ENCODE results near the gene SLC12A7. TPM values are rescaled to one million over a fixed set of nuclear protein-coding genes. Genes with fewer than 3 reads are reported as not detected.

Gene SLC12A7
- total RNA-seq, 2 donors from 2014 or later, result 17.6 to 28.2 TPM

GRCh38 chr5:1017691-1018455 is 94.0 kb downstream of the SLC12A7 start:
- Mint-ChIP-seq H3K27ac (no peak overlapping the region), H3K36me3 (ENCODE audit: low read depth) (no peaks in the 10 kb centered on the region), H3K9me3 (no peaks in the 10 kb centered on the region), H3K4me1 (no peaks in the 10 kb centered on the region), H3K27me3 (no peaks in the 10 kb centered on the region), H3K4me3 (no peak overlapping the region)
- no peak for ATAC-seq (replicated peaks)

- Mint-ChIP-seq H3K9me3 (no peaks in the 10 kb centered on the region), H3K36me3 (ENCODE audit: low read depth) (no peaks in the 10 kb centered on the region), H3K4me3 (no peak overlapping the region), H3K27me3 (no peaks in the 10 kb centered on the region), H3K27ac (no peak overlapping the region), H3K4me1 (no peaks in the 10 kb centered on the region)
- ATAC-seq (replicated peaks), result no peak
Observed at GRCh38 chr5:1017056-1017455, 94.8 kb downstream of the SLC12A7 start.

GRCh38 chr5:1016476-1016875 is 95.4 kb downstream of the SLC12A7 start:
- H3K9me3 Mint-ChIP-seq, result no peaks in the 10 kb centered on the region
- H3K4me3 Mint-ChIP-seq, result no peak overlapping the region
- H3K27me3 Mint-ChIP-seq, result peaks cover 2% of the 10 kb centered on the region
- no peaks in the 10 kb centered on the region for H3K4me1 Mint-ChIP-seq
- H3K36me3 Mint-ChIP-seq (ENCODE audit: low read depth), result no peaks in the 10 kb centered on the region
- no peak overlapping the region for H3K27ac Mint-ChIP-seq
- ATAC-seq (replicated peaks), result no peak

- H3K36me3 Mint-ChIP-seq (ENCODE audit: low read depth), result no peaks in the 10 kb centered on the region
- H3K4me3 Mint-ChIP-seq, result no peak overlapping the region
- H3K27me3 Mint-ChIP-seq, result peaks cover 6% of the 10 kb centered on the region
- H3K9me3 Mint-ChIP-seq, result no peaks in the 10 kb centered on the region
- no peak overlapping the region for H3K27ac Mint-ChIP-seq
- no peaks in the 10 kb centered on the region for H3K4me1 Mint-ChIP-seq
- no peak for ATAC-seq (replicated peaks)
Observed at GRCh38 chr5:1016036-1016435, 95.8 kb downstream of the SLC12A7 start.

- Mint-ChIP-seq H3K9me3 (no peaks in the 10 kb centered on the region), H3K27ac (no peak overlapping the region), H3K4me1 (no peaks in the 10 kb centered on the region), H3K27me3 (peaks cover 7% of the 10 kb centered on the region), H3K36me3 (ENCODE audit: low read depth) (no peaks in the 10 kb centered on the region), H3K4me3 (no peak overlapping the region)
- ATAC-seq (replicated peaks), result no peak
Observed at GRCh38 chr5:1015507-1015906, 96.4 kb downstream of the SLC12A7 start.

- no peak overlapping the region for H3K27ac Mint-ChIP-seq
- H3K27me3 Mint-ChIP-seq, result peaks cover 9% of the 10 kb centered on the region
- no peaks in the 10 kb centered on the region for H3K9me3 Mint-ChIP-seq
- H3K36me3 Mint-ChIP-seq (ENCODE audit: low read depth), result no peaks in the 10 kb centered on the region
- no peak overlapping the region for H3K4me3 Mint-ChIP-seq
- H3K4me1 Mint-ChIP-seq, result no peaks in the 10 kb centered on the region
- ATAC-seq (replicated peaks), result no peak
Observed at GRCh38 chr5:1014781-1015221, 97.1 kb downstream of the SLC12A7 start.

GRCh38 chr5:1014346-1014745 is 97.5 kb downstream of the SLC12A7 start:
- no peak overlapping the region for H3K27ac Mint-ChIP-seq
- H3K27me3 Mint-ChIP-seq, result peaks cover 11% of the 10 kb centered on the region
- no peaks in the 10 kb centered on the region for H3K9me3 Mint-ChIP-seq
- no peaks in the 10 kb centered on the region for H3K4me1 Mint-ChIP-seq
- ATAC-seq (replicated peaks), result no peak
- H3K36me3 Mint-ChIP-seq (ENCODE audit: low read depth), result no peaks in the 10 kb centered on the region
- no peak overlapping the region for H3K4me3 Mint-ChIP-seq

- Mint-ChIP-seq H3K4me1 (no peaks in the 10 kb centered on the region), H3K4me3 (no peak overlapping the region), H3K27ac (no peak overlapping the region), H3K27me3 (peaks cover 11% of the 10 kb centered on the region), H3K9me3 (no peaks in the 10 kb centered on the region), H3K36me3 (ENCODE audit: low read depth) (no peaks in the 10 kb centered on the region)
- ATAC-seq (replicated peaks), result no peak
Observed at GRCh38 chr5:1013948-1014301, 97.9 kb downstream of the SLC12A7 start.

GRCh38 chr5:1013238-1013947 is 98.5 kb downstream of the SLC12A7 start:
- no peaks in the 10 kb centered on the region for H3K9me3 Mint-ChIP-seq
- no peaks in the 10 kb centered on the region for H3K36me3 Mint-ChIP-seq (ENCODE audit: low read depth)
- no peak overlapping the region for H3K27ac Mint-ChIP-seq
- ATAC-seq (replicated peaks), result no peak
- H3K4me1 Mint-ChIP-seq, result no peaks in the 10 kb centered on the region
- peaks cover 11% of the 10 kb centered on the region for H3K27me3 Mint-ChIP-seq
- no peak overlapping the region for H3K4me3 Mint-ChIP-seq

- H3K27ac Mint-ChIP-seq, result no peak overlapping the region
- peaks cover 14% of the 10 kb centered on the region for H3K27me3 Mint-ChIP-seq
- H3K36me3 Mint-ChIP-seq (ENCODE audit: low read depth), result no peaks in the 10 kb centered on the region
- ATAC-seq (replicated peaks), result no peak
- peaks cover 3% of the 10 kb centered on the region for H3K4me1 Mint-ChIP-seq
- no peak overlapping the region for H3K4me3 Mint-ChIP-seq
- no peaks in the 10 kb centered on the region for H3K9me3 Mint-ChIP-seq
Observed at GRCh38 chr5:1012900-1013237, 99.0 kb downstream of the SLC12A7 start.

GRCh38 chr5:1012313-1012841 is 99.5 kb downstream of the SLC12A7 start:
- peaks cover 19% of the 10 kb centered on the region for H3K27me3 Mint-ChIP-seq
- H3K4me3 Mint-ChIP-seq, result no peak overlapping the region
- no peak overlapping the region for H3K27ac Mint-ChIP-seq
- no peaks in the 10 kb centered on the region for H3K9me3 Mint-ChIP-seq
- ATAC-seq (replicated peaks), result no peak
- H3K36me3 Mint-ChIP-seq (ENCODE audit: low read depth), result no peaks in the 10 kb centered on the region
- H3K4me1 Mint-ChIP-seq, result peaks cover 5% of the 10 kb centered on the region

- Mint-ChIP-seq H3K4me3 (no peak overlapping the region), H3K4me1 (peaks cover 5% of the 10 kb centered on the region), H3K9me3 (no peaks in the 10 kb centered on the region), H3K27me3 (peaks cover 20% of the 10 kb centered on the region), H3K27ac (no peak overlapping the region), H3K36me3 (ENCODE audit: low read depth) (no peaks in the 10 kb centered on the region)
- ATAC-seq (replicated peaks), result no peak
Observed at GRCh38 chr5:1011741-1012312, 100.0 kb downstream of the SLC12A7 start.

- Mint-ChIP-seq H3K4me1 (peaks cover 5% of the 10 kb centered on the region), H3K4me3 (no peak overlapping the region), H3K27me3 (peaks cover 20% of the 10 kb centered on the region), H3K9me3 (no peaks in the 10 kb centered on the region), H3K27ac (no peak overlapping the region), H3K36me3 (ENCODE audit: low read depth) (no peaks in the 10 kb centered on the region)
- peak; percentile 31 for ATAC-seq (replicated peaks)
Observed at GRCh38 chr5:1011226-1011631, 100.6 kb downstream of the SLC12A7 start.

- Mint-ChIP-seq H3K4me3 (no peak overlapping the region), H3K36me3 (ENCODE audit: low read depth) (no peaks in the 10 kb centered on the region), H3K4me1 (peaks cover 10% of the 10 kb centered on the region), H3K27ac (no peak overlapping the region), H3K27me3 (peaks cover 20% of the 10 kb centered on the region), H3K9me3 (no peaks in the 10 kb centered on the region)
- no peak for ATAC-seq (replicated peaks)
Observed at GRCh38 chr5:1010641-1011046, 101.2 kb downstream of the SLC12A7 start.

GRCh38 chr5:1010181-1010510 is 101.7 kb downstream of the SLC12A7 start:
- Mint-ChIP-seq H3K4me3 (no peak overlapping the region), H3K9me3 (no peaks in the 10 kb centered on the region), H3K27ac (no peak overlapping the region), H3K4me1 (peaks cover 10% of the 10 kb centered on the region), H3K27me3 (peaks cover 20% of the 10 kb centered on the region), H3K36me3 (ENCODE audit: low read depth) (no peaks in the 10 kb centered on the region)
- ATAC-seq (replicated peaks), result no peak
